Urinary bladder (tissue), 4 donors: ENCODE measurements around the gene TDRD1. TPM values are rescaled to one million over a fixed set of nuclear protein-coding genes. Genes with fewer than 3 reads are reported as not detected.

Source experiments
- DNase-seq: peaks from one replicate; pipeline ENCODE4 v3.0.0-alpha.2; 2015; ENCODE audit errors: extremely low spot score
- H3K27ac ChIP-seq: one replicate; pipeline ENCODE4 v1.5.1; 2013; ENCODE audit warnings: low read depth, mild to moderate bottlenecking, moderate library complexity
- H3K36me3 ChIP-seq: one replicate; pipeline ENCODE4 v1.6.1; 2013; ENCODE audit warnings: mild to moderate bottlenecking, moderate library complexity; ENCODE audit not compliant: insufficient read depth
- H3K4me1 ChIP-seq: one replicate; pipeline ENCODE4 v1.6.1; 2013; ENCODE audit warnings: mild to moderate bottlenecking, moderate library complexity; ENCODE audit not compliant: insufficient read depth
- H3K4me3 ChIP-seq: one replicate; pipeline ENCODE4 v1.5.1; 2013; ENCODE audit warnings: low read depth, low read length
- WGBS: extraction: QIAGEN DNeasy Blood & Tissue Kit; methylation state at CpG from one replicate; pipeline ENCODE4 v1.1.7; 2013; 5-methylcytosine and 5-hydroxymethylcytosine counted together
- polyA plus RNA-seq: library from polyadenylated mRNA; stranded (reverse); fragments of 200-250 nt; gene quantifications from one replicate; pipeline ENCODE4 v1.2.3, GENCODE V29; 2013
- total RNA-seq: library from RNA; depleted of rRNA; stranded (reverse); fragments of >200 nt; gene quantifications from one replicate; pipeline ENCODE4 v1.2.3, GENCODE V29; 2014
- donor health status: healthy with polysubstance abuse.
- donor health status: healthy.

Gene TDRD1
- total and polyA plus RNA-seq, 2 donors: 0.04 to 0.53 TPM

DNA sequence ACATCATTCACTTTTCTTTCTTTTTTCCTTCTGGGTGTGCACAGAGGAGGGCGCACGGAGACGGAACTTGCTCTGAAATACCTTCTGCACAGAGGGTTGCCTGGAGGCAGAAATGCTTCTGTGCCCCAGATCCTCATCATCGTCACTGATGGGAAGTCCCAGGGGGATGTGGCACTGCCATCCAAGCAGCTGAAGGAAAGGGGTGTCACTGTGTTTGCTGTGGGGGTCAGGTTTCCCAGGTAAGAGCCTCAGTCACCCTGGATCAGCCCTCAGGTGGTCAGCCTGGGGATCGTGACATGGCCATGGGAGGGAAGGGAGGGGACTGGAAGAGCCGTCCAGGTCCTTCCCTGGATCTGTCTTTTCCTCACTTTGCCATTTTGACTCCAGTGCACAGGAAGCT lies 93.5 kb downstream of the TDRD1 start:
- Histone ChIP-seq H3K27ac (no peak overlapping the region), H3K36me3 (no peaks in the 10 kb centered on the region), H3K4me3 (no peak overlapping the region), H3K4me1 (no peaks in the 10 kb centered on the region)
- WGBS: 94% methylated on average over 6 of the region's 6 CpGs
- no peak for DNase-seq

DNA sequence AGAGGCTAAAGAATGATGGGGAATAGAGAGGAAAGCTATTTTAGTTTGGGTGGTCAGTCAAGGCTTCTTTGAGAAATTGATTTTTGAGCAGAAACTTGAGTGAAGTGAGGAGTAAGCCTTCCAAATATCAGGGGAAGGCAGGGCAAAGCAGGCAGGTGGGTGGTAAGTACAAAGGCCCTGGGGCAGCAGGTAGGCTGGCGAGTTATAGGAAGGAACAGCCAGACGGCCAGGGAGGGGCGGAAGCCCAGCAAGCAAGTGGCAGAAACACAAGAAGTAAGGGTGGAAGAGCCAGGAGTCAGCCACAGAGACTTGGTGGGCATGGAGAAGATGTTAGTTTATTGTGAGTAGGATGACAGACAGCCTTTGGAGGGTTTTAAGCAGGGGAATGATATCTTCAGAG lies 94.8 kb downstream of the TDRD1 start:
- Histone ChIP-seq H3K27ac (no peak overlapping the region), H3K4me3 (no peak overlapping the region), H3K4me1 (no peaks in the 10 kb centered on the region), H3K36me3 (no peaks in the 10 kb centered on the region)
- no peak for DNase-seq
- 95% methylated on average over 3 of the region's 3 CpGs for WGBS

DNA sequence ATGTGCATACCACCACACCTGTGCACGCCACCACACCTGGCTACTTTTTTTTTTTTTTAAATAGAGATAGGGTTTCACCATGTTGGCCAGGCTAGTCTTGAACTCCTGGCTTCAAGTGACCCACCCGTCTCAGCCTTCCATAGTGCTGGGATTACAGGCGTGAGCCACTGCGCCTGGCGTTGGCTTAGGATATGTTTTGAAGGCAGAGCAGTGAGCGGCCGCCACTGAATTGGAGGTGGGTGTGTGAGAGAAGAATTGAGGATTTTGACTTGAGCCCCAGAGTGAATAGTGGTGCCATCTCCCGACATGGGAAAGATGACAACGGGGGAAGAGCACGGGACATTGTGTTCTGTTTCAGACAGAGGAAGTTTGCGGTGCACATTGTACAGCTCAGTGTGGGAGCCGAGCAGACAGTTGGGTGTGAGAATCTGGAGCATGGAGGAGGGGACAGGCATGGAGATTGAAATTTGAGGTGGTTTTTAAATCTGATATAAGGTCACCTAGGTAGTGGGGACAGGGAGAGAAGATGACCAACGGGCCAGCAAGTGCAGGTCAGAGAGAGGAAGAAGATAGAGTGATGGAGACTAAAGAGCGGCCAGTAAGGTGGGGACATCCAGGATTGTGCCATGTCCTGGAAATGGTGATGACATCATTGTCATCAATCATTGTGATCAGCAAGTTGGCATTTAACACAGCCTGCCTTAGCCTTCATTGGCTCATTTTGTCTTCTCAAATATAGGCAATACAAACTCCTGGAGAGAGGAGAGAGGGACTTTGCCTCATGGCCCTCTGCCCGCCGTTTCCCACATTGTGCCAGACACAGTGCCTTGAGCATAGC lies 95.7 kb downstream of the TDRD1 start:
- H3K27ac ChIP-seq: no peak overlapping the region
- H3K4me3 ChIP-seq: no peak overlapping the region
- no peaks in the 10 kb centered on the region for H3K4me1 ChIP-seq
- no peaks in the 10 kb centered on the region for H3K36me3 ChIP-seq
- no peak for DNase-seq
- 91% methylated on average over 16 of the region's 16 CpGs for WGBS

GRCh38 chr10:114276066-114276465 lies 96.9 kb downstream of the TDRD1 start:
- WGBS: 89% methylated on average over 6 of the region's 6 CpGs
- Histone ChIP-seq H3K36me3 (no peaks in the 10 kb centered on the region), H3K4me1 (no peaks in the 10 kb centered on the region), H3K4me3 (no peak overlapping the region), H3K27ac (no peak overlapping the region)
- no peak for DNase-seq

GRCh38 chr10:114276671-114277070 lies 97.5 kb downstream of the TDRD1 start:
- Histone ChIP-seq H3K4me1 (no peaks in the 10 kb centered on the region), H3K27ac (no peak overlapping the region), H3K36me3 (no peaks in the 10 kb centered on the region), H3K4me3 (no peak overlapping the region)
- whole genome bisulfite sequencing: 92% methylated on average over 6 of the region's 6 CpGs
- DNase-seq: no peak

GRCh38 chr10:114278140-114278883 lies 99.2 kb downstream of the TDRD1 start:
- Histone ChIP-seq H3K4me1 (no peaks in the 10 kb centered on the region), H3K4me3 (no peak overlapping the region), H3K36me3 (no peaks in the 10 kb centered on the region), H3K27ac (no peak overlapping the region)
- 82% methylated on average over 22 of the region's 22 CpGs for WGBS
- DNase-seq: no peak

DNA sequence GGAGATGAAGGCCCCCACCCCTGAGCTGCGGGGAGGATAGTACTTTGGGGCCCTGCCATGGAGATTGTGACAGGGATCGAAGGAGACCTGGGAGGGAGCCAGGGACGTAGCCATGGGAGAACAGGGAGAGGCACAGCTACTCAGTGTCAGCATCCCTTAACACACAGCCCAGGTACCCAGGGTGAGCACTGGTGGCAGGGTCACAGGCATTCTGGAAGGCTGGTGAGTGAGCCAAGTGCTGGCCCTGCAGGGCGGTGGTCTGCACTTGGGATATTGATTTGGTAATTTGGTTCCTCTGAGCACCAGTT lies 99.7 kb downstream of the TDRD1 start:
- no peaks in the 10 kb centered on the region for H3K4me1 ChIP-seq
- no peaks in the 10 kb centered on the region for H3K36me3 ChIP-seq
- no peak overlapping the region for H3K27ac ChIP-seq
- H3K4me3 ChIP-seq: no peak overlapping the region
- no peak for DNase-seq
- WGBS: 74% methylated on average over 4 of the region's 4 CpGs

- Histone ChIP-seq H3K36me3 (no peaks in the 10 kb centered on the region), H3K27ac (no peak overlapping the region), H3K4me1 (no peaks in the 10 kb centered on the region), H3K4me3 (no peak overlapping the region)
- 86% methylated on average over 4 of the region's 4 CpGs for WGBS
- no peak for DNase-seq
These were observed 100.1 kb downstream of the TDRD1 start for GRCh38 chr10:114279289-114279688.

- Histone ChIP-seq H3K4me1 (no peaks in the 10 kb centered on the region), H3K36me3 (no peaks in the 10 kb centered on the region), H3K27ac (no peak overlapping the region), H3K4me3 (no peak overlapping the region)
- WGBS: 82% methylated on average over 8 of the region's 8 CpGs
- DNase-seq: no peak
These were observed 100.9 kb downstream of the TDRD1 start for GRCh38 chr10:114279901-114280644.

GRCh38 chr10:114281006-114281405 lies 101.9 kb downstream of the TDRD1 start:
- no peak overlapping the region for H3K4me3 ChIP-seq
- H3K4me1 ChIP-seq: no peaks in the 10 kb centered on the region
- no peak overlapping the region for H3K27ac ChIP-seq
- 73% methylated on average over 7 of the region's 7 CpGs for WGBS
- H3K36me3 ChIP-seq: no peaks in the 10 kb centered on the region
- no peak for DNase-seq

DNA sequence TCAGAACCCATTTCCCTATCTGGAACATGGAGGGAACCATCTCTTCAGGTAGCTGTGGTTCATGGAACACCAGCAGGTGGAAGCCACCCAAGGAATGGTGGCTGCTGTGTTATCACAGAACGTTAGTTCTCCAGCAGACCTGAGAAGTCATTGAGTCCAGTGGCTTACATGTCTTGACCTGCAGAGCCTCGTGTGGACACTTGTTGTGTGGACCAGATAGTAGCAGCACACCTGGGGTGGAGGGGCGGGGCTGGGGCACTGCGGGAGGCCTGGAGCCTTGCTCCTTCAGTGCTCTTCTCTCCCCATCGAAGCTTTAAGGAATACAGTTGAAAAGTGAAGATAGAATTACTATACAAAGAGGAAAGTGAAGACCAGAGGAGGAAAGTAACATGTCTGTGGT lies 102.3 kb downstream of the TDRD1 start:
- no peak overlapping the region for H3K4me3 ChIP-seq
- no peaks in the 10 kb centered on the region for H3K36me3 ChIP-seq
- H3K27ac ChIP-seq: no peak overlapping the region
- 84% methylated on average over 5 of the region's 5 CpGs for WGBS
- DNase-seq: no peak
- no peaks in the 10 kb centered on the region for H3K4me1 ChIP-seq
